HepG2 (cell line): ENCODE measurements around the gene MLANA. TPM values are rescaled to one million over a fixed set of nuclear protein-coding genes. Genes with fewer than 3 reads are reported as not detected.
A peak's percentile ranks its signal among the peaks of the same experiment; 100 is the strongest.

Source experiments
- AFF4 ChIP-seq: sonication (generic); formaldehyde crosslinking; IDR thresholded peaks from 2 replicates; pipeline ENCODE4 v1.4.0; 2020; ENCODE audit warnings: missing genetic modification reagents
- ARNT2 ChIP-seq: sonication (generic); formaldehyde crosslinking; IDR thresholded peaks from 2 replicates; pipeline ENCODE4 v1.8.0; 2022; ENCODE audit warnings: mild to moderate bottlenecking, low read depth, missing genetic modification reagents, moderate library complexity
- KDM6A ChIP-seq: IDR thresholded peaks from 2 replicates; pipeline ENCODE4 v1.6.1; 2016; ENCODE audit warnings: low read depth
- MAF1 ChIP-seq: sonication (generic); formaldehyde crosslinking; IDR thresholded peaks from 2 replicates; pipeline ENCODE4 v1.5.0; 2020; ENCODE audit warnings: missing genetic modification reagents, borderline replicate concordance
- MBD4 ChIP-seq: IDR thresholded peaks from 2 replicates; pipeline ENCODE4 v1.6.1; 2012; ENCODE audit warnings: low read length, inconsistent platforms, borderline replicate concordance
- MXD4 ChIP-seq: IDR thresholded peaks from 2 replicates; pipeline ENCODE4 v1.6.1; 2016; ENCODE audit warnings: mild to moderate bottlenecking, missing biosample characterization, missing genetic modification reagents
- POLR2AphosphoS2 ChIP-seq: IDR thresholded peaks from 2 replicates; pipeline ENCODE4 v1.6.1; 2011; ENCODE audit warnings: low read depth, low read length, improper control_type of control experiment
- POLR2AphosphoS5 ChIP-seq: IDR thresholded peaks from 2 replicates; pipeline ENCODE4 v1.6.1; 2012; ENCODE audit warnings: low read depth, low read length
- SALL1 ChIP-seq: sonication (generic); formaldehyde crosslinking; IDR thresholded peaks from 2 replicates; pipeline ENCODE4 v1.8.0; 2022; ENCODE audit warnings: mild to moderate bottlenecking, missing genetic modification reagents
- SRSF1 ChIP-seq: fragments of 200-400 bp; formaldehyde crosslinking; optimal IDR thresholded peaks from 2 replicates; pipeline ENCODE3; 2017; ENCODE audit warnings: mild to moderate bottlenecking, low read depth, low read length, moderate library complexity
- STAT6 ChIP-seq: sonication (generic); formaldehyde crosslinking; IDR thresholded peaks from 2 replicates; pipeline ENCODE4 v1.4.0; 2020; ENCODE audit warnings: missing genetic modification reagents, mild to moderate bottlenecking, borderline replicate concordance
- XRCC5 ChIP-seq: fragments of 200-400 bp; formaldehyde crosslinking; optimal IDR thresholded peaks from 2 replicates; pipeline ENCODE3; 2017; ENCODE audit warnings: mild to moderate bottlenecking, low read length
- ZBTB44 ChIP-seq: sonication (generic); formaldehyde crosslinking; IDR thresholded peaks from 2 replicates; pipeline ENCODE4 v1.4.0; 2020; ENCODE audit warnings: missing genetic modification reagents
- ZNF280D ChIP-seq: sonication (generic); formaldehyde crosslinking; IDR thresholded peaks from 2 replicates; pipeline ENCODE4 v1.5.1; 2020; ENCODE audit warnings: mild to moderate bottlenecking, missing genetic modification reagents
- ZNF619 ChIP-seq: sonication (generic); formaldehyde crosslinking; IDR thresholded peaks from 2 replicates; pipeline ENCODE4 v1.4.0; 2020; ENCODE audit warnings: mild to moderate bottlenecking, missing genetic modification reagents
- ZNF747 ChIP-seq: sonication (generic); formaldehyde crosslinking; IDR thresholded peaks from 2 replicates; pipeline ENCODE4 v1.8.1; 2023; ENCODE audit warnings: missing genetic modification reagents, mild to moderate bottlenecking, borderline replicate concordance
- ZNF784 ChIP-seq: sonication (generic); formaldehyde crosslinking; IDR thresholded peaks from 2 replicates; pipeline ENCODE4 v1.5.1; 2020; ENCODE audit warnings: missing genetic modification reagents, mild to moderate bottlenecking, borderline replicate concordance
- polyA plus RNA-seq, 8 experiments: library from polyadenylated mRNA; depleted of rRNA in 3 of 8; stranded (reverse) in 7 of 8; unstranded in 1 of 8; fragments of >200 nt; fragmentation: Illumina TruSeq in 4 of 8; extraction: Trizol in 4 of 8; gene quantifications; 2 replicates each; pipeline versions ENCODE4 v1.2.1 to v1.2.3, GENCODE V29; 2011 to 2016; ENCODE audit warnings: low read depth in 4 of 8, missing spikeins in 1 of 8, mixed read lengths in 1 of 8; ENCODE audit not compliant: insufficient read depth in 1 of 8
- total RNA-seq, 5 experiments: library from RNA; depleted of rRNA; stranded (reverse); fragments of >200 nt; fragmentation: Illumina TruSeq; extraction: Trizol; gene quantifications; 2 replicates each; pipeline ENCODE4 v1.2.3, GENCODE V29; 2016; ENCODE audit warnings: low read depth in 1 of 5

MLANA gene
- total and polyA plus RNA-seq, 2 of the 13 experiments (the other 11 are each of a cell fraction or from before 2014, with no cell fraction given), result 0.11 to 0.18 TPM

- TF ChIP-seq KDM6A (CRISPR knock-in tag) (no peak), XRCC5 (peak; percentile 89), POLR2AphosphoS5 (no peak), MXD4 (CRISPR knock-in tag) (no peak), MBD4 (no peak), SRSF1 (no peak), AFF4 (no peak), ARNT2 (CRISPR knock-in tag) (no peak), ZNF280D (CRISPR knock-in tag) (no peak), ZNF784 (CRISPR knock-in tag) (no peak), ZBTB44 (CRISPR knock-in tag) (no peak), MAF1 (CRISPR knock-in tag) (no peak), ZNF747 (CRISPR knock-in tag) (no peak), ZNF619 (CRISPR knock-in tag) (0 out of 2 replicates have a peak, but pooled peaks have one; percentile 36), POLR2AphosphoS2 (no peak), STAT6 (CRISPR knock-in tag) (0 out of 2 replicates have a peak, but pooled peaks have one; percentile 54), SALL1 (peak; percentile 86)
Observed at GRCh38 chr9:5886114-5886939, 4.4 kb upstream of the MLANA start (continued).
